AG20443 (cell line): ENCODE results near the gene TBC1D13.
A peak's percentile ranks its signal among the peaks of the same experiment; 100 is the strongest.
"Not testable (repeated sequence)": the region's sequence is repeated elsewhere in the genome, so short reads cannot be mapped to it uniquely, and the experiment has no call there.

Experiments used
- DNase-seq: peaks from one replicate; pipeline ENCODE4 v3.0.0; 2012; ENCODE audit warnings: low spot score, mixed read lengths

TBC1D13 gene

GRCh38 chr9:128821584-128822406, 34.7 kb downstream of the TBC1D13 start:
- no peak for DNase-seq

GRCh38 chr9:128822407-128823042, 35.5 kb downstream of the TBC1D13 start:
- no peak for DNase-seq

- DNase-seq, result no peak
Observed at GRCh38 chr9:128823362-128823902, 36.4 kb downstream of the TBC1D13 start.

GRCh38 chr9:128823903-128824406, 36.9 kb downstream of the TBC1D13 start:
- no peak for DNase-seq

- DNase-seq, result no peak
Observed at GRCh38 chr9:128824911-128825310, 37.9 kb downstream of the TBC1D13 start.

GRCh38 chr9:128825923-128826700, 39.1 kb downstream of the TBC1D13 start:
- no peak for DNase-seq

- DNase-seq, result no peak
Observed at GRCh38 chr9:128828267-128828666, 41.2 kb downstream of the TBC1D13 start.

- DNase-seq, result no peak
Observed at GRCh38 chr9:128828719-128829452, 41.8 kb downstream of the TBC1D13 start.

- peak; percentile 99 for DNase-seq
Observed at GRCh38 chr9:128829477-128830251, 42.6 kb downstream of the TBC1D13 start, which contains the start of gene SPOUT1. SPOUT1 (minus strand) TSS chr9:128829794; CDS start chr9:128829780, 14 bp downstream.

GRCh38 chr9:128833696-128834095, 46.6 kb downstream of the TBC1D13 start:
- peak; percentile 4 for DNase-seq

GRCh38 chr9:128835246-128836210, 48.5 kb downstream of the TBC1D13 start:
- peak; percentile 5 for DNase-seq

GRCh38 chr9:128836509-128837145, 49.6 kb downstream of the TBC1D13 start:
- DNase-seq, result peak; percentile 4

GRCh38 chr9:128838338-128838737, 51.3 kb downstream of the TBC1D13 start:
- DNase-seq, result peak; percentile 8

- DNase-seq, result no peak
Observed at GRCh38 chr9:128840524-128840923, 53.5 kb downstream of the TBC1D13 start.

- DNase-seq, result peak; percentile 4
Observed at GRCh38 chr9:128841694-128842492, 54.8 kb downstream of the TBC1D13 start.

- not testable (repeated sequence) for DNase-seq
Observed at GRCh38 chr9:128843171-128843570, 56.1 kb downstream of the TBC1D13 start.

GRCh38 chr9:128845186-128845931, 58.3 kb downstream of the TBC1D13 start:
- DNase-seq, result peak; percentile 21
